IMR-90 (cell line): ENCODE data around the gene CD8B. TPM values are rescaled to one million over a fixed set of nuclear protein-coding genes. Genes with fewer than 3 reads are reported as not detected.

Source experiments
- ATAC-seq: fragments of 200-7000 bp; cut with Tn5 transposase; 2 replicates; pipeline ENCODE4 v1.9.1; 2020; ENCODE audit warnings: low read depth, mild to moderate bottlenecking, moderate library complexity
- BruUV-seq: library from RNA; stranded (reverse); fragments of 400-500 nt; replicated peaks from 2 replicates; lab custom pipeline; 2021; lab: Mats Ljungman, UMichigan
- CTCF ChIA-PET: fragments of 300-600 bp; formaldehyde crosslinking; extraction: SDS; loops from one replicate; lab custom pipeline; 2021; ENCODE audit warnings: antibody characterized with exemption; lab: Yijun Ruan, JAX
- POLR2A ChIA-PET: fragments of 300-600 bp; sonication (Branson Sonifier 250); formaldehyde crosslinking; loops from one replicate; lab custom pipeline; 2022; ENCODE audit warnings: antibody characterized with exemption; ENCODE audit not compliant: unreplicated experiment; lab: Charles Lee
- DNase-seq: peaks from one replicate; pipeline ENCODE4 v3.0.0; 2013
- H2AFZ ChIP-seq: replicated peaks from 2 replicates; pipeline ENCODE3; 2013; ENCODE audit warnings: low read length, mild to moderate bottlenecking; ENCODE audit not compliant: poor library complexity
- H2AK5ac ChIP-seq: 2 replicates; pipeline ENCODE4 v1.6.1; 2013; ENCODE audit warnings: low read depth, low read length, inconsistent platforms
- H2AK9ac ChIP-seq: replicated peaks from 2 replicates; pipeline ENCODE3; 2013; ENCODE audit warnings: mild to moderate bottlenecking, low read depth, low read length, moderate library complexity; ENCODE audit not compliant: poor library complexity
- H2BK120ac ChIP-seq: 2 replicates; pipeline ENCODE4 v1.6.1; 2013; ENCODE audit warnings: low read depth, low read length, inconsistent platforms
- H2BK15ac ChIP-seq: 3 replicates; pipeline ENCODE4 v1.6.1; 2013; ENCODE audit warnings: low read depth, low read length, inconsistent platforms
- H2BK20ac ChIP-seq: 2 replicates; pipeline ENCODE4 v1.6.1; 2013; ENCODE audit warnings: low read depth, mild to moderate bottlenecking, inconsistent platforms, low read length, moderate library complexity
- H2BK5ac ChIP-seq: 2 replicates; pipeline ENCODE4 v1.6.1; 2013; ENCODE audit warnings: mild to moderate bottlenecking, low read depth, low read length, inconsistent platforms; ENCODE audit not compliant: poor library complexity, severe bottlenecking
- H3K14ac ChIP-seq: replicated peaks from 2 replicates; pipeline ENCODE4 v1.6.1; 2013; ENCODE audit warnings: low read depth, low read length, inconsistent platforms
- H3K18ac ChIP-seq: 2 replicates; pipeline ENCODE4 v1.6.1; 2013; ENCODE audit warnings: low read depth, low read length, control low read depth
- H3K23ac ChIP-seq: 2 replicates; pipeline ENCODE4 v1.6.1; 2013; ENCODE audit warnings: low read depth, low read length, inconsistent platforms
- H3K27ac ChIP-seq: 2 replicates; pipeline ENCODE4 v1.5.1; 2013; ENCODE audit warnings: mild to moderate bottlenecking, control low read depth, low read length; ENCODE audit not compliant: insufficient read depth
- H3K27me3 ChIP-seq: 2 replicates; pipeline ENCODE4 v1.6.1; 2013; ENCODE audit warnings: low read length; ENCODE audit not compliant: control insufficient read depth, insufficient read depth
- H3K36me3 ChIP-seq: 2 replicates; pipeline ENCODE4 v1.6.1; 2013; ENCODE audit warnings: low read length, mixed read lengths; ENCODE audit not compliant: control insufficient read depth, insufficient read depth
- H3K4ac ChIP-seq: 2 replicates; pipeline ENCODE4 v1.6.1; 2013; ENCODE audit warnings: low read depth, low read length, inconsistent platforms
- H3K4me1 ChIP-seq: 2 replicates; pipeline ENCODE4 v1.6.1; 2013; ENCODE audit warnings: low read length, mixed read lengths; ENCODE audit not compliant: control insufficient read depth, insufficient read depth
- H3K4me2 ChIP-seq: 2 replicates; pipeline ENCODE4 v1.6.1; 2013; ENCODE audit warnings: low read depth, mild to moderate bottlenecking, control low read depth, low read length, moderate library complexity
- H3K4me3 ChIP-seq: 2 replicates; pipeline ENCODE4 v1.5.1; 2013; ENCODE audit warnings: low read depth, mild to moderate bottlenecking, control low read depth, low read length, moderate library complexity; ENCODE audit not compliant: insufficient read depth
- H3K56ac ChIP-seq: 2 replicates; pipeline ENCODE4 v1.6.1; 2013; ENCODE audit warnings: low read length, inconsistent platforms; ENCODE audit not compliant: insufficient read depth; ENCODE audit errors: extremely low read depth
- H3K79me1 ChIP-seq, 2 experiments: 2 replicates each; pipeline ENCODE4 v1.6.1; 2013; ENCODE audit warnings: low read length in 2 of 2, inconsistent platforms in 1 of 2, low read depth in 1 of 2
- H3K9ac ChIP-seq: 2 replicates; pipeline ENCODE4 v1.6.1; 2013; ENCODE audit warnings: low read depth, low read length, control low read depth
- H3K9me1 ChIP-seq: 2 replicates; pipeline ENCODE4 v1.6.1; 2013; ENCODE audit warnings: low read length, inconsistent platforms; ENCODE audit not compliant: insufficient read depth
- H3K9me3 ChIP-seq: 2 replicates; pipeline ENCODE4 v1.6.1; 2013; ENCODE audit warnings: low read length; ENCODE audit not compliant: control insufficient read depth, insufficient read depth
- H4K20me1 ChIP-seq: 2 replicates; pipeline ENCODE4 v1.6.1; 2013; ENCODE audit warnings: low read length, inconsistent platforms; ENCODE audit not compliant: insufficient read depth
- H4K5ac ChIP-seq: 2 replicates; pipeline ENCODE4 v1.6.1; 2013; ENCODE audit warnings: mild to moderate bottlenecking, low read depth, low read length, control low read depth
- H4K8ac ChIP-seq, 2 experiments: 2 replicates each; pipeline ENCODE4 v1.6.1; 2013; ENCODE audit warnings: low read depth in 2 of 2, low read length in 2 of 2, control low read depth in 1 of 2, inconsistent platforms in 1 of 2
- H4K91ac ChIP-seq: 2 replicates; pipeline ENCODE4 v1.6.1; 2013; ENCODE audit warnings: low read depth, low read length, inconsistent platforms; ENCODE audit not compliant: insufficient read depth
- BHLHE40 ChIP-seq: fragments of 150-350 bp; IDR thresholded peaks from 2 replicates; pipeline ENCODE4 v1.6.1; 2016; ENCODE audit warnings: mild to moderate bottlenecking, low read depth, low read length
- CTCF ChIP-seq: conservative IDR thresholded peaks from 2 replicates; pipeline ENCODE4 v1.5.1; 2012; ENCODE audit warnings: mild to moderate bottlenecking, low read depth, low read length, improper control_type of control experiment
- ELK1 ChIP-seq: fragments of 150-350 bp; IDR thresholded peaks from 2 replicates; pipeline ENCODE4 v1.6.1; 2016; ENCODE audit warnings: low read depth, mild to moderate bottlenecking, low read length, moderate library complexity, borderline replicate concordance
- FOS ChIP-seq: fragments of 150-350 bp; IDR thresholded peaks from 2 replicates; pipeline ENCODE4 v1.6.1; 2016; ENCODE audit warnings: low read depth, low read length
- MAFK ChIP-seq: IDR thresholded peaks from 2 replicates; pipeline ENCODE4 v1.6.1; 2012; ENCODE audit warnings: low read depth, low read length, improper control_type of control experiment
- MAZ ChIP-seq: IDR thresholded peaks from 2 replicates; pipeline ENCODE4 v1.6.1; 2012; ENCODE audit warnings: low read depth, mild to moderate bottlenecking, low read length, improper control_type of control experiment, moderate library complexity, borderline replicate concordance
- POLR2A ChIP-seq: IDR thresholded peaks from 2 replicates; pipeline ENCODE4 v1.6.1; 2012; ENCODE audit warnings: mild to moderate bottlenecking, low read depth, low read length
- RAD21 ChIP-seq: IDR thresholded peaks from 2 replicates; pipeline ENCODE4 v1.6.1; 2012; ENCODE audit warnings: low read length, improper control_type of control experiment
- RCOR1 ChIP-seq: IDR thresholded peaks from 2 replicates; pipeline ENCODE4 v1.6.1; 2012; ENCODE audit warnings: mild to moderate bottlenecking, low read length, improper control_type of control experiment; ENCODE audit not compliant: insufficient replicate concordance
- SMC3 ChIP-seq: fragments of 150-350 bp; IDR thresholded peaks from 2 replicates; pipeline ENCODE4 v1.6.1; 2016; ENCODE audit warnings: low read depth, mild to moderate bottlenecking, antibody characterized with exemption, low read length, moderate library complexity
- WGBS, 2 experiments: methylation state at CpG; one replicate each; pipeline versions ENCODE4 v1.1.5 to v1.1.7; 2013; ENCODE audit warnings: missing lambda C conversion rate in 2 of 2; ENCODE audit not compliant: insufficient read length in 1 of 2; ENCODE audit errors: extremely low coverage in 2 of 2; 5-methylcytosine and 5-hydroxymethylcytosine counted together
- dilution Hi-C: fragments of 300-500 bp; cut with HindIII; formaldehyde crosslinking; loops from one replicate; pipeline ENCODE4 v1.14.3; 2018; ENCODE audit warnings: low sequenced_read_pairs; ENCODE audit not compliant: unreplicated experiment
- in situ Hi-C: fragments of 300-500 bp; cut with MboI; formaldehyde crosslinking; loops from 3 replicates; pipeline ENCODE4 v1.14.3; 2019; ENCODE audit warnings: low sequenced_read_pairs, inconsistent platforms, mixed read lengths
- intact Hi-C: fragments of 100-400 bp; cut with micrococcal nuclease; formaldehyde crosslinking; loops from 2 replicates; pipeline ENCODE4 v1.10.0; 2022
- polyA plus RNA-seq, 3 experiments: library from polyadenylated mRNA; depleted of rRNA; stranded (reverse); fragments of >200 nt; gene quantifications; 2 replicates each; pipeline ENCODE4 v1.2.3, GENCODE V29; 2012; ENCODE audit warnings: low replicate concordance in 1 of 3
- total RNA-seq: library from RNA; depleted of rRNA; stranded (reverse); fragments of >200 nt; gene quantifications from 2 replicates; pipeline ENCODE4 v1.2.3, GENCODE V29; 2012

Gene CD8B
- total and polyA plus RNA-seq, 2 of the 4 experiments (the other 2 are of a cell fraction), result not detected

- no peak for TF ChIP-seq FOS
These were observed 77.9 kb downstream of the CD8B start (continued) for GRCh38 chr2:86783615-86784339.

GRCh38 chr2:86782748-86783147 lies 78.9 kb downstream of the CD8B start:
- in situ Hi-C loops, result no loop called here

More at GRCh38 chr2:86782748-86783147, 78.9 kb downstream of the CD8B start:
- Histone ChIP-seq H3K23ac (no peak overlapping the region), H3K9me3 (no peaks in the 10 kb centered on the region), H2BK20ac (no peak overlapping the region), H3K4me3 (no peak overlapping the region), H2BK120ac (no peak overlapping the region), H3K14ac (no peak overlapping the region), H4K91ac (no peak overlapping the region), H3K27me3 (peaks cover 25% of the 10 kb centered on the region), H4K8ac (no peak overlapping the region), H3K27ac (no peak overlapping the region), H4K20me1 (no peaks in the 10 kb centered on the region), H3K79me1 (no peaks in the 10 kb centered on the region), H2AFZ (no peak overlapping the region), H2AK9ac (no peak overlapping the region), H3K18ac (no peak overlapping the region), H3K9ac (no peak overlapping the region), H3K56ac (no peak overlapping the region), H3K4me1 (no peaks in the 10 kb centered on the region), H2BK15ac (no peak overlapping the region), H3K36me3 (no peaks in the 10 kb centered on the region), H2BK5ac (no peak overlapping the region), H4K5ac (no peak overlapping the region), H3K4me2 (no peak overlapping the region), H2AK5ac (no peak overlapping the region), H3K9me1 (no peaks in the 10 kb centered on the region; the same call in 1 of the 2 replicates), H3K4ac (no peak overlapping the region)
- dilution Hi-C loops (no loop called here), intact Hi-C loops (no loop called here)
- no peak for DNase-seq
- WGBS, 2 experiments, result 82% methylated on average over 4 of the region's 7 CpGs; no CpG with 5 or more reads in 1 of the 2 experiments
- ATAC-seq, result no peak
- no peak for TF ChIP-seq POLR2A
- TF ChIP-seq SMC3, result no peak
- no peak for TF ChIP-seq MAFK
- no peak for TF ChIP-seq RCOR1
- TF ChIP-seq FOS, result no peak
- TF ChIP-seq MAZ, result no peak
- TF ChIP-seq CTCF, result no peak
- TF ChIP-seq BHLHE40, result no peak
- TF ChIP-seq ELK1, result no peak
- no peak for TF ChIP-seq RAD21
- ChIA-PET CTCF (no interaction called here), POLR2A (no interaction called here)
- no TSS peak for BruUV-seq
